Measurements from ENCODE around the gene BET1L. TPM values are rescaled to one million over a fixed set of nuclear protein-coding genes. Genes with fewer than 3 reads are reported as not detected.
"Not testable (repeated sequence)": the region's sequence is repeated elsewhere in the genome, so short reads cannot be mapped to it uniquely, and the experiment has no call there.

The BET1L gene
- total RNA-seq, 1 experiment from 2014 or later = 14.4 TPM

DNA sequence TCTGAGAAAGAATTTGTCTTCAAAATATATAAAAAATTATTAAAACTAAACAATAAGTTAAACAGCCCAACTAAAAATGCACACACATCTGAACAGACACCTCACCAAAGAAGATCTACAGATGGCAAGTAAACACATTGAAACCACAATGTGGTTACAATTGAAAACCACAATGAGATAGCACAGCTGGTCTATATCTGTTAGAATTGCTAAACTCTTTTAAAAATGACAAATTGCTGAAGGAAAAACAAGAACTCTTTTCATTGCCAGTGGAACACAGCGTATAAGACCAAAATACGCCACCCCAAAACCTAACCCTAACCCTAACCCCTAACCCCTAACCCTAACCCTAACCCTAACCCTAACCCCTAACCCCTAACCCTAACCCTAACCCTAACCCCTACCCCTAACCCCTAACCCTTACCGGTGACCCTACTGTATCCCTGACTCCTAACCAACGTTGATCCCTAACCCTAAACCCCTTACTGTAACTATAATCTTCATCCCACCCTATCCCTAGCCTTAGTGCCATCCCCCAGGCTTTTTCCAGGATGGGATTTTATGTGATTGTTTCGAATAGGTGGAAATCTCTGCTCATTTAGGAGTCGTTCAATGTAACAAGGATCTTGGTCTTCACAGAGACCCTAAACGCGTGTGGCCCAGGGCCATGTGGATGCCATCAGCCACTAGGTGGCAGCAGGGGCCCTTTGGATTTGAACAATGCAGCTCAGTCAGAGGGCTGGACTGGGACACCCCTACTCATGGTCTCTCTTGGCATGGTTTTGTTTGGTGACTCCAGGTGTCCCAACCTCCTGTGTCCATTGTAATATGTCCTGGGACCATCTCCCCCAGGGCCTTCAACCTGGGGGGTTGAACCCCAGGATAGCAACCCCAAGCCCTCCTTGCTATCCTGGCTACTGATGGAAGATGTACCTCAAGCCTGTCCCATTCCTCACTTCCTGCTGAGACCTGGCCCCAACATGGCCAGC lies 15.4 kb downstream of the BET1L start:
- H3K4me2 ChIP-seq (ENCODE audit: low read length); intact Hi-C loops (cut with micrococcal nuclease); H4K20me1 ChIP-seq (ENCODE audit: low read length); DNase-seq; H2AFZ ChIP-seq (ENCODE audit: low read length); H3K9me2 ChIP-seq (replicated peaks; ENCODE audit: low read length); CTCF ChIA-PET; H3K79me2 ChIP-seq (ENCODE audit: low read length); H3K36me3 ChIP-seq (ENCODE audit: low read depth, low read length); H3K27ac ChIP-seq (ENCODE audit: low read length); H3K4me3 ChIP-seq (ENCODE audit: low read length); BruUV-seq (replicated peaks); POLR2A ChIA-PET (ENCODE audit: unreplicated experiment); H3K4me1 ChIP-seq (ENCODE audit: insufficient read depth, low read length); H3F3A ChIP-seq (ENCODE audit: low read length, unreplicated experiment); H3K9me3 ChIP-seq (ENCODE audit: low read length); H3K9ac ChIP-seq (ENCODE audit: low read length); H3K27me3 ChIP-seq (ENCODE audit: low read length): not testable (repeated sequence)
- peak; percentile 65 for ATAC-seq

DNA sequence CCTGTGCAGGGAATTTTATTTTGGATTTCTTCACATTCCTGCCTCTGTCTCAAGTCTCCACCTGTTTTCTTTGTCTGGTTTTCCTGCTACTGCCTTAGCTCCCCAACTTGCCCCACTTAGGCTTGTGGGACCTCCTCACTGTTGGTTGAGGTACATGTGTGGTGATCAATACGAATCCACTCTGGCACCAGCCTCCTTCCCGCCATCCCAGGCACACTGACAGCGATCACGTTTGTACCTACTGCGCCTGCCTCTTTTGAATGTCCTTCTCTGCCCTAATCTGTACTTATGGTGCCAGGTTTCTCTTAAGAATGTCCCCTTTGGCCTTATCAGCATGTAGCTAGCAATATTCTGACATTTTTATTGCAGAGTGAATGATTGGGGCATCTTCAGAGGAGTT lies 16.7 kb downstream of the BET1L start:
- H3K27ac ChIP-seq (ENCODE audit: low read length); CTCF ChIA-PET; H2AFZ ChIP-seq (ENCODE audit: low read length); intact Hi-C loops (cut with micrococcal nuclease); H3K27me3 ChIP-seq (ENCODE audit: low read length); H3K9me3 ChIP-seq (ENCODE audit: low read length); H3K4me1 ChIP-seq (ENCODE audit: insufficient read depth, low read length); ATAC-seq; H3K36me3 ChIP-seq (ENCODE audit: low read depth, low read length); BruUV-seq (replicated peaks); H4K20me1 ChIP-seq (ENCODE audit: low read length); H3K4me3 ChIP-seq (ENCODE audit: low read length); H3F3A ChIP-seq (ENCODE audit: low read length, unreplicated experiment); H3K9me2 ChIP-seq (replicated peaks; ENCODE audit: low read length); DNase-seq; H3K79me2 ChIP-seq (ENCODE audit: low read length); H3K9ac ChIP-seq (ENCODE audit: low read length); H3K4me2 ChIP-seq (ENCODE audit: low read length); POLR2A ChIA-PET (ENCODE audit: unreplicated experiment): not testable (repeated sequence)

DNA sequence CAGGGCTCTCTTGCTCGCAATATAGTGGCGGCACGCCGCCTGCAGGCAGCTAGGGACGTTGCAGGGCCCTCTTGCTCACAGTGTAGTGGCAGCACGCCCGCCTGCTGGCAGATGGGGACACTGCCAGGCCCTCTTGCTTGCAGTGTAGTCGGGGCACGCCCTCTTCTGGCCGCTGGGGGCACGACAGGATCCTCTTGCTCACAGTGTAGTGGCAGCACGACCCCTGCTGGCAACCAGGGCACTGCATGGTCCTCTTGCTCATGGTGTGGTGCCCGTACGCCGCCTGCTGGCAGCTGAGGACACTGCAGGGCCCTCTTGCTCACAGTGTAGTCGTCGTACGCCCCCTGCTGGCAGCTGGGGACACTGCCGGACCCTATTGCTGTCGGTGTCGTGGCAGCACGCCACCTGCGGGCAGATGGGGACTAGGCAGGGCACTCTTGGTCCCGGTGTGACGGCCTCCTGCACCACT lies 17.3 kb downstream of the BET1L start:
- CTCF ChIA-PET; H3K4me3 ChIP-seq (ENCODE audit: low read length); H2AFZ ChIP-seq (ENCODE audit: low read length); H3K79me2 ChIP-seq (ENCODE audit: low read length); BruUV-seq (replicated peaks); intact Hi-C loops (cut with micrococcal nuclease); H4K20me1 ChIP-seq (ENCODE audit: low read length); DNase-seq; H3K9me2 ChIP-seq (replicated peaks; ENCODE audit: low read length); H3K27me3 ChIP-seq (ENCODE audit: low read length); H3K36me3 ChIP-seq (ENCODE audit: low read depth, low read length); POLR2A ChIA-PET (ENCODE audit: unreplicated experiment); H3K27ac ChIP-seq (ENCODE audit: low read length); H3K9ac ChIP-seq (ENCODE audit: low read length); H3K4me2 ChIP-seq (ENCODE audit: low read length); H3K9me3 ChIP-seq (ENCODE audit: low read length); H3F3A ChIP-seq (ENCODE audit: low read length, unreplicated experiment); H3K4me1 ChIP-seq (ENCODE audit: insufficient read depth, low read length): not testable (repeated sequence)
- ATAC-seq = peak; percentile 35; the same call in 1 of the 2 replicates

DNA sequence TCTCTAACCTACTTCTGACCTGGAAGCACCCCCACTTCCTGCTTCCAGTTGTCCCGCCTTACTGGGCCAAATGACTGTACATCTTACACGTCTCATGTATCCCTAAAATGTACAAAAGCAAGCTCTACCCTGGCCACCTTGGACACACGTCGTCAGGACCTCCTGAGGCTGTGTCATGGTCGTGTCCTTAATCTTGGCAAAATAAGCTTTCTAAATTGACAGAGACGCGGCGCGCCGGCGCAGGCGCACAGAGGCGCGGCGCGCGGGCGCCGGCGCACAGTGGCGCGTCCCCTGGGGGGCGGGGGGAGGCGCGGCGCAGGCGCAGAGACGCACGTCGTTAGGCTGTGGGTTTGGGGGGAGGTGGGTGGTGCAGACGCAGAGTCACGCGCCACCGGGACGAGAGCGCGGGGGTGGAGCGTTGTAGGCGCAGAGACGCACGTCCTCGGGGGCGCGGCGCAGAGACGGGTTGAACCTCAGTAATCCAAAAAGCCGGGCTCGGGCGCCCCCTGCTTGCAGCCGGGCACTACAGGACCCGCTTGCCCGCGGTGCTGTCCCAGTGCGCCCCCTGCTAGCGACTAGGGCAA lies 17.9 kb downstream of the BET1L start:
- BruUV-seq (replicated peaks); H2AFZ ChIP-seq (ENCODE audit: low read length); H3K4me3 ChIP-seq (ENCODE audit: low read length); H3K9me2 ChIP-seq (replicated peaks; ENCODE audit: low read length); H3K4me2 ChIP-seq (ENCODE audit: low read length); H3F3A ChIP-seq (ENCODE audit: low read length, unreplicated experiment); H3K27ac ChIP-seq (ENCODE audit: low read length); H3K9me3 ChIP-seq (ENCODE audit: low read length); ATAC-seq; POLR2A ChIA-PET (ENCODE audit: unreplicated experiment); H3K4me1 ChIP-seq (ENCODE audit: insufficient read depth, low read length); H4K20me1 ChIP-seq (ENCODE audit: low read length); H3K36me3 ChIP-seq (ENCODE audit: low read depth, low read length); DNase-seq; H3K79me2 ChIP-seq (ENCODE audit: low read length); H3K9ac ChIP-seq (ENCODE audit: low read length); CTCF ChIA-PET; intact Hi-C loops (cut with micrococcal nuclease); H3K27me3 ChIP-seq (ENCODE audit: low read length): not testable (repeated sequence)

Data from PC-3 (cell line).